SK-N-MC (cell line): ENCODE data around the gene ADAM33.
A peak's percentile ranks its signal among the peaks of the same experiment; 100 is the strongest.

ENCODE experiments used
- DNase-seq: peaks from one replicate; pipeline ENCODE4 v3.0.0-alpha.2; 2011; ENCODE audit warnings: low read depth, low spot score
- H3K27ac ChIP-seq: fragments of 200-600 bp; sonication (generic); 2 replicates; pipeline ENCODE4 v1.5.1; 2016; ENCODE audit warnings: mixed run types
- H3K36me3 ChIP-seq: fragments of 200-600 bp; sonication (generic); 2 replicates; pipeline ENCODE4 v1.6.1; 2017; ENCODE audit warnings: antibody characterized with exemption, low read length, mixed read lengths; ENCODE audit not compliant: insufficient read depth
- H3K4me3 ChIP-seq: fragments of 200-600 bp; sonication (generic); 2 replicates; pipeline ENCODE4 v1.5.1; 2016
- H3K9ac ChIP-seq: fragments of 200-600 bp; sonication (generic); 2 replicates; pipeline ENCODE4 v1.8.0; 2017; ENCODE audit warnings: mixed run types, mixed read lengths; ENCODE audit not compliant: insufficient read length
- H3K9me3 ChIP-seq: fragments of 200-600 bp; sonication (generic); 2 replicates; pipeline ENCODE4 v1.6.1; 2017; ENCODE audit warnings: low read depth, mild to moderate bottlenecking, antibody characterized with exemption, low read length, moderate library complexity, mixed read lengths
- EZH2 ChIP-seq: fragments of 200-600 bp; sonication (generic); IDR thresholded peaks from one replicate; pipeline ENCODE4 v1.6.1; 2017; ENCODE audit warnings: antibody characterized with exemption
- FOXP2 ChIP-seq: optimal IDR thresholded peaks from 2 replicates; pipeline ENCODE3; 2011; ENCODE audit warnings: mild to moderate bottlenecking, moderate library complexity; ENCODE audit not compliant: insufficient read depth; ENCODE audit errors: extremely low read length, control extremely low read depth
- POLR2AphosphoS5 ChIP-seq: IDR thresholded peaks from 2 replicates; pipeline ENCODE4 v1.6.1; 2012; ENCODE audit warnings: mild to moderate bottlenecking, low read depth, low read length, borderline replicate concordance

Gene ADAM33

DNA sequence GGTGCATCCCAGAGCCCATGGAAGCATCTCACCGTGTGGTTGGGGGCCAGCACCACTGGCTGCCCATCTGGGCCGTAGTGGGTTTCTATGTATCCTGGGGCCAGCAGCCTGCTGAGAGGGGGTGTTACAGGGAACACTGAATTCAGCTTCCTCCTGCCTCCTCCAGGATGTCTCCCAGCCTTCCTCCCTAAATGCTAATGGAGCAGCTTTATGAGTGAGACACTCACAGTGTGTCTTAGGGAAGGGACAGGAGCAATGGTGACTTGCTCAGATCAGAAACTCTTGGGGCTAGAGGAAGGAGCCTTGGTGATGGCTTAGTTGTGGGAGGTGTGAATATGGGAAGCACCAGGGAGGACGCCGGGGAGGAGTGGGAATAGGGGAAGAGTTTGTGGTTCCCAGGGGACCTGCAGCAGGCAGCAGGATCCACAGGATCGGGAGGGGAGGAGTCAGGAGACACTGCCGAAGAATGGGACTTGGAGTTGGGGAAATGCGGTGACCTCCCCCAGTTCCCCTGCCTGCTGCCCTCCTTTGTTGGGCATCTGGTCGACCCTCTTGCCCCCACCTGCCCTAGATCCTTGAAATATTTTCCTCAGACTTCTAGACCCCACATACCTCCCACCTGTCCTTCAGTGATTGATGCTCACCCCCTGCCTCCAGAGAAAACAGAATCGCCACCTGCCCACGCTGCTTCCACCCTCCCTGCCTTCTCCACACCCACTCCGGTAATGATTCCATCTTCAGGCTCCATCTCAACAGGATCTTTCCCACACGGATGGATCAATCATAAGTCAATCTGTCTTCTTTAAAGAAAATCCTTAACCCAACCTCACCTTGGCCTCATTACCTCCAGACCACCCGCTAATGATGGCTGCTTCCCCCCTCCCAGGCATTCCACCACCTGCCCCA lies 6.6 kb downstream of the ADAM33 start:
- H3K4me3 ChIP-seq = no peak overlapping the region
- no peak for TF ChIP-seq FOXP2
- no peak for TF ChIP-seq EZH2
- no peak for TF ChIP-seq POLR2AphosphoS5
- H3K9me3 ChIP-seq = no peaks in the 10 kb centered on the region
- H3K27ac ChIP-seq = no peak overlapping the region
- no peak overlapping the region for H3K9ac ChIP-seq
- no peaks in the 10 kb centered on the region for H3K36me3 ChIP-seq
- no peak for DNase-seq

DNA sequence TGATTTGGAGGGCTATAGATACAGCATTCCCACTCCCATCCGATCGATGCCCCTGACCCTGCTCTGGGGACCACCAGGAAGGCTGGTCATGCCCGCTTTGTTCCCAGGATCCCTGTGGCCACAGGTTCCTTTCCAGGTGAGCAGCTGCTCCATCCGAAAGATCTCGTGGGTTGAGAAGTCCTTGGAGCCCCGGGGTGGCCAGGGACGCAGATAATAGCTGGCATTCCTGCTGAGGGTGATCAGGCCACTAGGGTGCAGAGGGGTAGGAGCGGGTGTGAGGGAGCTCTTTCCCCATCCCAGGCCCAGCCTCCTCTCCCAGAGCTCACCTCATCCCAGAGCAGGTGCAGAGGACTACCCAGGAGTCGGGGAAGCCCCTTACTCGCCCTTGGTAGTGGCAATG lies 7.4 kb downstream of the ADAM33 start:
- Histone ChIP-seq H3K9ac (no peak overlapping the region), H3K9me3 (no peaks in the 10 kb centered on the region), H3K27ac (no peak overlapping the region), H3K36me3 (no peaks in the 10 kb centered on the region), H3K4me3 (no peak overlapping the region)
- no peak for TF ChIP-seq EZH2
- TF ChIP-seq POLR2AphosphoS5 = no peak
- TF ChIP-seq FOXP2 = no peak
- DNase-seq = no peak

DNA sequence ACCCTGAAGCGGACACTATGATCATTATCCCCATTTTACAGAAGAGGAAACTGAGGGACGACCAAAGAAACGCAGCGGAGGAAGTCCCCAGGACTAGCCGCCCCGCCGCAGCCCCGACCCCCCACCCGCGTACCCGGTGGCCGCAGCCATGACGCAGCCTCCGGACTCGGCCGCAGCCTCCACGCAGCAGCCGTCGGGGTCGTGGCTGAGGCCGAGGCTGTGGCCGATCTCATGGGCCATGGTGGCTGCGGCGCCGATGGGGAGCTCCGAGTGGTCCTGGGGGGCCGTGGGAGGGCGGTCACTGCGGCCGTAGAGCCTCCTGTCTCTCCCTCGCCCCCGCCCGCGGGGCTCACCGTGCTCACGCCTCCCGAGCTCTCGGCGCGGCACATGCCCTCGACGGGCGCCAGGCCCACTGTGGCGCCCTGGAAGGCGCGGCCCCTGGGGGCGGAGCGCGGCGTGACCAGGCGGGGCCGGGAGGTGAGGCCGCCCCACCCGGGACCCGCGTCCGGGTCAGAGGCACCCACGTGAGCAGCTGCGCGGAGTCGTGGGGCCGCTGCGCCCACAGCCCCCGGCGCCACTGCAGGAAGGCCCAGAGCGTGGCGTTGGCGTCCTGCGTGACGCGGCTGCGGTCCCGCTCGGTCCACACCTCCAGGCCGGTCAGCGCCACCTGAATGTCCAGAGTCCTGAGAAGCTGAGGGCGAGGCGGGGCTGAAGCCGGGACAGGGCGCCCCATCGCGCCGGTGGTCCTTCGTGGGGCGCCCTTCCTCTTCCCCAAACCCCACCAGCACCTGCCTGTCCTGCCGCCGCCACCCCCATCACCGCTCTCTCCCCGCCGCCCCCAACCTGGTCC lies 8.4 kb downstream of the ADAM33 start:
- no peak for DNase-seq
- no peak overlapping the region for H3K27ac ChIP-seq
- H3K9ac ChIP-seq = no peak overlapping the region
- no peak overlapping the region for H3K4me3 ChIP-seq
- H3K36me3 ChIP-seq = no peaks in the 10 kb centered on the region
- H3K9me3 ChIP-seq = no peaks in the 10 kb centered on the region
- TF ChIP-seq POLR2AphosphoS5 (no peak), EZH2 (no peak), FOXP2 (no peak)

DNA sequence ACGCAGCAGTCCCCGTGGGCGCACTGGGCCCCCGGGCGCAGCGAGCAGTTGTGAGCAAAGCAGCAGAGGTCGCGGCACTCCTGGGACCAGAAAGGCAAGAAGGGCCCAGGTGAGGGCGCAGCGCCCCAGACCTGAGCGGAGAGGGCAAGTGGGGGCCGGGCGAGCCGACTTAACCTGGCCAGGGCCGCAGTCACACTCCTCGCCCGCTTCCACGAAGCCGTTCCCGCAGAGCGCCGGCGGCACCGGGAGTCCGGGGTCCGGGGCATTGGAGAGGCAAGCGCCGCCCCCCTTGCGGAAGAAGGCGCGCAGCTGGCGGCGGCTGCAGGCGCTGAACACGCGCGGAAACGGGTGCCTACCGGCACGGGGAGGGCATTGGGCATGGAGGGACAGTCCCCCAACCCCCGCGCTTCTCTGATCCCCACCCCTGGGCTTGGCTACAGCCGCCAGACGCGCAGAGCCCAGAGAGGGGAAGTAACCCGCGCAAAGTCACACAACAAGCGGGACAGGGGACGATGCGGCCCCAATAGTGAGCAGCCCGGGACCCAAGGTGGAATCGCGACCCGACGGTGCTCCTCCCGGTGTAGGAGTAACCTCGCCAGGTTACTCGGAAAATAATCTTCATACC lies 9.2 kb downstream of the ADAM33 start:
- H3K9ac ChIP-seq = no peak overlapping the region
- H3K36me3 ChIP-seq = no peaks in the 10 kb centered on the region
- TF ChIP-seq FOXP2 (no peak), EZH2 (no peak), POLR2AphosphoS5 (no peak)
- H3K27ac ChIP-seq = no peak overlapping the region
- no peaks in the 10 kb centered on the region for H3K9me3 ChIP-seq
- H3K4me3 ChIP-seq = peak overlapping the region; percentile 57
- no peak for DNase-seq

DNA sequence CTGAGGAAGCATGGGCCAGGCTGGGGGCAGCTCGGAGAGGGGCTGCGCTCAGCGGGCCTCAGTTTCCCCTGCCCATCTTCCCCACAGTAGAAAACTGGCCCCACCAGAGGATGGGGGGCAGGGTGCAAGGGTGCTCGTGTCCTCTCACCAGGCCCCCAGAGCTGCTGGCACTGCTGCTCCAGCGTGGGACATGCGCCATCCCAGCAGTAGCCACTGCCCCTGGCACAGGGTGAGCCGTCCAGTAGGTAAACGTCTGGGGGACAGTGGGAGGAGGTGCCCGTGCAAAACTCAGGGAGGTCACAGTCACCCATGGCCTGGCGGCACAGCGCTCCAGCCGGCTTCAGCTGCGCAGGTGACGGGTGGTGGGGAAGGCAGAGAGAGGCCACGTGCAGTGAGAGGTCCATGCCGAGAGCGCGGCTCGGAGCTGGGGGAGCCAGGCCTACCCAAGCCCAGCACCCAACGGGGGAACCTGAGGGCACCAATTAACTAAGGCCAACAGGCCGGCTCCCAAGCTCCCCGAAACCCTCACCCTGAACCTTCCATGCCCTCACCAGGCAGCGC lies 9.7 kb downstream of the ADAM33 start:
- no peaks in the 10 kb centered on the region for H3K9me3 ChIP-seq
- no peak overlapping the region for H3K4me3 ChIP-seq
- DNase-seq = no peak
- H3K9ac ChIP-seq = no peak overlapping the region
- no peaks in the 10 kb centered on the region for H3K36me3 ChIP-seq
- TF ChIP-seq POLR2AphosphoS5 = no peak
- TF ChIP-seq EZH2 = no peak
- no peak for TF ChIP-seq FOXP2
- H3K27ac ChIP-seq = no peak overlapping the region

DNA sequence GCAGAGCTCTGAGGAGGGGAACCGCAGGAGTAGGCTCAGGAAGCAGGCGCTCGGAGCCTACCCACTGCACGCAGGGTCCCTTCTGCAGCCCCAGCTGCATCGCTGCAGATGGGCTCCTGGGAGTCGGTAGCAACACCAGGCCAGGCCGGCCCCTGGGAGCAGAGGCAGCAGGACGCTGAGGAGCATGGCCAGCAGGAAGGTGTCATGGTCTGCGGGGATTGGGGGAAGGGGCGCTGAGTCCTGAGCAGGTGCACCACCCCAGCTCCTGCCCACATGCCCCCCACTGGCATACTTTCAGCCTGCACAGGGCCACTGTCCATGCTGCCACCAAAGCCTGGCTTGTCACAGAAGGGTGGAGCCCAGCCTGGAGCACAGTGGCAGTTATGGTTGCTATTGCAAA lies 10.9 kb downstream of the ADAM33 start:
- no peak for TF ChIP-seq EZH2
- no peak for TF ChIP-seq POLR2AphosphoS5
- TF ChIP-seq FOXP2 = no peak
- no peaks in the 10 kb centered on the region for H3K9me3 ChIP-seq
- no peaks in the 10 kb centered on the region for H3K36me3 ChIP-seq
- H3K9ac ChIP-seq = no peak overlapping the region
- no peak for DNase-seq
- no peak overlapping the region for H3K27ac ChIP-seq
- no peak overlapping the region for H3K4me3 ChIP-seq

DNA sequence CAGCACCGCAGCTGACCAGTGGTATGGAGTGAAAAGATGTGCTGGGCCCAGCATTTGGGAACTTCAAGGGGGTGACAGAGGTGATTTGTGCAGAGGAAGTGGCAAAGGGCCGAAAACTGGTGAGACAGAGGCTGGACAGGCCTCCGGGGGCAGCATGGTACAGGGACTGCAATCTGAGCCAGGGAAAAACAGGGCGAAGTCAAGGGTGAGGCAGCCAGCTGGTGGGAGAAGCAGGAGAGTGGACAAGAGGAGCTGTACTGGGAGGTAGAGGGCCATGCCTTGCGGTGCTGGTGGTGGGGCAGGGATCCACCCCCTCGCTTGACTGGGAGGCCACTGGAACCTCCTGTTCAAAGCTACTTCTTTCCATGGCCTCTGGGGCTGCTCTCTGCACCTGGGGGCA lies 11.3 kb downstream of the ADAM33 start:
- no peaks in the 10 kb centered on the region for H3K9me3 ChIP-seq
- H3K9ac ChIP-seq = no peak overlapping the region
- no peaks in the 10 kb centered on the region for H3K36me3 ChIP-seq
- no peak for DNase-seq
- TF ChIP-seq POLR2AphosphoS5 (no peak), FOXP2 (no peak), EZH2 (no peak)
- no peak overlapping the region for H3K4me3 ChIP-seq
- no peak overlapping the region for H3K27ac ChIP-seq

DNA sequence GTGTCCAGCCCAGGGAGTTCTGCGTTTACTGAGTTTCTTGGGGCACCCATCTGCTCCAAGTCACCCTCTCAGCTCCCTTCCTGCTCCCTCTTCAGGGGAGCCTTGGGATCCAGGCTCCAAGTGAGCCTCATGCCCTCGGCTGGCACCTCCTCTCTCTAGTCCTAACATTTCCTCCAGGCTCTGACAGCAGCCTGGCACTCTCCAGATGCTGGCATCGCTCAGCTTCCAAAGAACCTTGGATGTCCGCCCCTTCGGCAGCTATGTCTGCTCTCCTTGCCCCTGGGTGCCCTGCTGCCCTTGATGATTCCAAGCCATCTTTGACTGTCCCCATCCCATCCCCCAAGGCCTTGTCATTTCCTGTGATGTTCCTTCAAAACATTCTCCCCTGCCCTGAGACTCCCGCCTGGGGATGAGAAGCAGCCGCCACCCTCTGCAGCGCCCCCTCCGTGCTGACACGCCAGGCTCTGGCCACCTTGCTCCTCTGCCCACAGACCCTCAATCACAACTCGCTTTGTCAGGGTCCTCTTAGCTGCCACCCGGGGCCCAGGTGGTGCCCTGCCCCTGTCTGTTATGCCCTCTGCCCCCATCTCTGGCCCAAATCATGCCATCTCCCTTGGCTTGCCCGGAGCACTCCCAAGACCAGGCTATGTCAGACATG lies 12.0 kb downstream of the ADAM33 start:
- no peak for TF ChIP-seq EZH2
- no peak for TF ChIP-seq FOXP2
- no peak for TF ChIP-seq POLR2AphosphoS5
- no peak overlapping the region for H3K9ac ChIP-seq
- no peaks in the 10 kb centered on the region for H3K36me3 ChIP-seq
- no peak overlapping the region for H3K4me3 ChIP-seq
- no peaks in the 10 kb centered on the region for H3K9me3 ChIP-seq
- H3K27ac ChIP-seq = no peak overlapping the region
- DNase-seq = no peak
